ENCODE results near the gene CCNA2.

Gene CCNA2

DNA sequence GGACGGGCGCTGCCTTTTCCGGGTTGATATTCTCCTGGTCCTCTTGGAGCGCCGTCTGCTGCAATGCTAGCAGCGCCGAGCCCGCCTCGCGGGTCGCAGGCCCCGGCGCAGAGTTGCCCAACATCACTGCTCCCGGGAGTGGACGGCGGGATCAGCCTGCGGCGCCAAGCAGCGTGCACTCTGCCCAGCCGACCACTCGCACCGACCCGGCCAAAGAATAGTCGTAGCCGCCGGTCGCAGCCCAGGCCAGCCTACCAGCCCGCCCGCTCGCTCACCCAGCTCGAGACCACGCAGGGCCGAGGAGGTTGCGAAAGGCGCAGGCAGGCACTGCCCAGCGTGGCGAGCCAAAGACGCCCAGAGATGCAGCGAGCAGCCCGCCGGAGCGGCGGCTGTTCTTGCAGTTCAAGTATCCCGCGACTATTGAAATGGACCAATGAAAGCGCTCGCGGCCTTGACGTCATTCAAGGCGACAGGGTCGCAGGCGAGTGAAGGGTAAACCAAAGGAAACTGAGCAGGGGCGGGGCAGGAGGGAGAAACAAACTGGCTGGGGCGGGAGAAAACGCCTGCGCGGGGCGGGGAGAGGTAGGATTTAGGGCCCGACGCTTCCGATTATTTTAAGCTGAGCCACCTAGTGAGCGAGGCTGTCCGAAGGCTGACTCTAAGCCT lies at the start of gene CCNA2:
CCNA2 (minus strand) TSS at position 379 of the 666 bp plus-strand sequence; CDS start at position 124, 255 bp downstream.
- peak; percentile 93 for DNase-seq (ENCODE audit: low read depth)

DNA sequence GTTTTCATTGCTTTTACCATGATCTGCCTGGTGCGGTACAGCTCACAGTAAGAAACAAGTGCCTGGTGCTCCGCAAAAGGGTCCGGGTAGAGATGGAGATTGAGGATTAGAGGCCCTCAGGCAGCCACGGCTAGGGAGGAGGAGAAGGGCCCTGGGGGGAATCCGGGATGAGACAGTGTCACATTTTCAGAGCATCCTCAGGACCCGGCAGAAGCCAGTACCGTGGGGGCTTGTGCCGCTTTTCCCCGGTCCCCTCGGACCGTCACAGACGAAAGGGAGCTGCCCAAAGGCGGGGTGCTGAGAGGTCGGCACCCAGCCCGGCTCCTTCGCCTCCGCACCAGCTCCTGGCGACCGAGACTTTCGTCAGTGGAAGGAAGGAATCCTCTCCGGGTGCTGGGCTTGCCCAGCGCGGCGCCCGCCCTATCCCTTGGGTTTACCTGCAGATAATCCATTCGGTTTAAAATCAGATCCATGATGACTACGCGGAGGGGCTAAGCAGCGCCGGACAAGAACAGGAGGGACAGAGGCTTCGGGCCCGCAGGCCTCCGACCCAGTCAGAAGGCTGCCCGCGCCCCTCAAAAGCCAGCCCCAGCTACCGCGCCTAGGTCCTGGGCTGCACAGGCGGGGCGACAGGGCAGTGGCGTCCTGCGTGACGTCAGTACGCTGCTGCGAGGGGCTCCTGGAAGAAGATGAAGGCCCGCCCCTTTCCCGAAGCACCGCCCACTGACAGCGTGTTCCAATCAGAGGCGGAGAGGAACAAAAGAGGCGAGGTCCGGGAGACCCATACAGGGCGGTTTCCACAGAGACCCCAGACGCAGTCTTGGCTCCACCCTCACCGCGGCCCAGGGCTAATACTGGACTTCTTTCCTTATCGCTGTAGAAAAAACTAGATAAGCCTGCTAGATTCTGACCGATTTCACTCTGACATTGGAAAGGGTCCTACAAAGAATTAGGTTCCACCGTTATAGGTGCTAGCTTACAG lies 46.4 kb upstream of the CCNA2 start, which contains the start of gene BBS7:
BBS7 (minus strand) TSS at position 634 of the 982 bp plus-strand sequence; CDS start at position 473, 161 bp downstream.
- peak; percentile 97 for DNase-seq (ENCODE audit: low read depth)

DNA sequence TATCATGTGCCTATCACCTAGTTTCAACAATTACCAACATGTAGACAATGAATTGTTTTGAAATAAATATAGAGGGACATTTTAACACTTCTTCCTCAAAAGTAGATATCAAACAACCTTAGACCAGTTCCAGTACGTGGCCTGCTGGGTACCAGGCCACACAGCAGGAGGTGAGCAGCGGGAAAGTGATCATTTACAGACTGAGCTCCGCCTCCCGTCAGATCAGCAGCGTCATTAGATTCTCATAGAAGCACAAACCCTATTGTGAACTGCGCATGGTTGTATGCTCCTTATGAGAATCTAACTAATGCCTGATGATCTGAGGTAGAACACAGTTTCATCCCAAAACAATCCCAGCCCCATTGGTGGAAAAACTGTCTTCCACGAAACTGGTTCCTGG lies 40.1 kb upstream of the CCNA2 start:
- DNase-seq (ENCODE audit: low read depth): no peak

DNA sequence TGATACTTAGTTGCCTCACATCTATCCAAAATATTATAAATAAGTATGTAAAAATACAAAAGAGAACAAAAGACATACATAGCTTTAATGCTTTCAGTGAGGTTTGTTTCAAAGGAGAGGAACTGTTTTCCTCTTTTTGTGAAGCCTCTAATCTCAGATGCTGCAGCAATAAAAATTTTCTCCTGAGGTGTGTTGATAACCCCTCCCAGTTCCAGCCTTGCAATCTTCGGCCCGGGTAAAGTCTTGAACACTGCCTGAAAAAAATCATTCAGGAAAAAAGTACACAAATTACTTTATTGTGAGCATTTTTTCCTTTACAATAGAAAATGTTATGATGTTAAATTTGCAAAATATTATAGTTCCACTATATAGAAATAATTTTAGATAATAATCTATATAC lies 37.7 kb upstream of the CCNA2 start:
- DNase-seq (ENCODE audit: low read depth): no peak

DNA sequence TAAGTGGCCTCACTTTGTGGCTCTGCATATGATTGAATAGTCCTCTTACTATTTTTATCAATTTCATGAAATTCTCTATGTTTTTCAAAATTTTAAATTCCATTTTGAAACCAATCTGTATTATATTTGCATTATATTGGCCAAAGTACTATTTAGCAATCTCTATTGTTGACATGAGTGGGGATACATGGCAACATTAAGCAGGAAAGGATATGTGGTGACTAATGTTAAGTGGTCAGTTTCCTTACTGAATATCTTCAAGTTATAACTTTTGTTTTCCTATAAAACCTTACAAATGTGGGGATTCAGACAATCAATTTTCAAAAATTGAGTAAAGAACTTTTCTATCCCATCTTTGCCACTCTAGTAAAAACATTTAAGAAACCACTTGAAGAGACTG lies 36.4 kb upstream of the CCNA2 start:
- no peak for DNase-seq (ENCODE audit: low read depth)

DNA sequence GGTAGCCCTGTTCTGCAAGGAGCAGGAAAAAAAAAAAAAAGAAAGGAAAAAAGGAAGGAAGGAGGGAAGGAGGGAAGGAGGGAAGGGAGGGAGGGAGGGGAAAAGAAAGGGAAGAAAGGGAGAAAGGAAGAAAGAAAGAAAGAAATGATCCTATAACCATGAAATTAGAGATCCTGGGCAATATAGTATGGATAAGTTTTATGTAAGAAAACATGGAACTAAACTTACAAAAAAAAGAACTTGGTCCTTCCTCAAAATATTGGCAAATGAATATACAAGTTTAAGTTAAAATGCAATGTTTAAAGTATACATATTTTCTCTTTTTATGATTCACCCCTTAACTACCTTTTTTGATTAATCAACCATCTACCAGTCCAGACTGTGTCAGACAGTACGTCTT lies 27.7 kb upstream of the CCNA2 start:
- DNase-seq (ENCODE audit: low read depth): no peak

DNA sequence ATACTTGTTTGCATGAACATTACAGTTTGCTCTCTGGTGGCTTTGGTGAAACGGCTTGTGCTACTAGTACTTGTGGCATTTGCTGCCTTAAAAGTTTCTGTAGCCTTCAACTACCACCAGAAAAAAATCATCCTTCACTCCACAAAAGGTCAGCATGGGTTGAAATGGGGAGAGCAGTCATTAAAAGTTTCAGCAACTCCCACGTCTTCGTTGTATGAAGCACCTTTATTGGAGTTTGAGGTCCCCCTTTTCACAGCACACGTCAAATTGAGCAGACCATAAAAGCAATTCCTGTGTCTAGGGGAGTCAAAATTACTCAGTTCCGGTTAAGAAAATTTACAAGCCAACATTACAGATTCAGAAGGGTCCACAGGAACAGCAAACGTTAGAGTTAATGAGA lies 23.0 kb upstream of the CCNA2 start:
- no peak for DNase-seq (ENCODE audit: low read depth)

DNA sequence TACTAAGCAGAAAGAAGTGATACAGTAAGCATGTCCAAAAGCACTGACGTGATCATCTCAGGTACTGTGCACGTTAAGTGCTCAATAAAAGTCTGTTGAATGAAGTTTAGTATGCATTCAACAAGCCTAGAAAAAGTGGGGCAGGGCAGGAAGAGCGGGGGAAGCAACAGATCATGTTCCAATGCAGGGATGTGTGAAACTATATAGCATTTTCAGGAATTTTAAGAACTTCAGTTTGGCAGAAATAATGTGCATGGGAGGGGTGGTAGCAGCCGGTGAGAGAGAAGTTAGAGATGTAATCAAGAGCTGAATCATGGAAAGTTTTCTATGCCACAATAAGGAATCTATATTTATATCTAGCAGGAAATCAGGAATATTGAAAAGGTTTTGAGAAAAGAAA lies 19.2 kb upstream of the CCNA2 start:
- DNase-seq (ENCODE audit: low read depth): no peak

DNA sequence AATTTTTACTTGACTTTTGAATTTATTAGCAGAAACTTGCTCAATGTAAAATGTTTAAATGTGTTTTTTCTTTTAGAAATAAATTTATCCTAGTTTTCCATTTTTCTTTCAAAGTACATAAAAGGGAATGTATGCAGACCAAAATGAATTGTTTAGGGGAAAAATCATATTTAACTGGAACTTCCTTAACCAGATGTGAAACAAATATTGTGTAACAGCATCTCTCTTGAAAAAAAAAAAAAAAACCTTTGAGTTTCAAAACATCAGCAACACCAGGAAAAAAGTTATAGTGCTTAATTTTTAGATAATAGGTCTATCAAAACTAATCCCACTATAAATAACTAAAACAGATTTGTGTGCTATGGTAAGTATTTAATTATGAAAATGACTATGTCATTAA lies 14.5 kb upstream of the CCNA2 start:
- DNase-seq (ENCODE audit: low read depth): no peak

DNA sequence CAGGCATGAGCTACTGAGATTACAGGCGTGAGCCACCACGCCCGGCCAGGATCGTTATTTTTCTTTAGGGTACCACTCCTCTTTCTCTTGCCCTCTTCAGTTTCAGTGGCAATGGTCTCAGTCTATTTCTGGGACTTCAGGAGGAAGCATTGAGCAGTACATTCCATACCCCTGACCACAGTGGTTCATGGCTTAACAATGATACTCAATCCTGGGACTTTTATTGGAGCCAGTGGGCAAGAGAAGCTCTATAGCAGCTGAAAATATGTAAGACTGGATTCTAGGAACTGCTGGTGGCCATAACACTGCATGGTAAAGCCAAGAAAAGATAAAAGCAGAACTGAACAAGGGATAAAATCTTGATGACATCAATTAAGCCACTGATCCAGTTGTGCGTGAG lies 5.8 kb upstream of the CCNA2 start:
- no peak for DNase-seq (ENCODE audit: low read depth)

DNA sequence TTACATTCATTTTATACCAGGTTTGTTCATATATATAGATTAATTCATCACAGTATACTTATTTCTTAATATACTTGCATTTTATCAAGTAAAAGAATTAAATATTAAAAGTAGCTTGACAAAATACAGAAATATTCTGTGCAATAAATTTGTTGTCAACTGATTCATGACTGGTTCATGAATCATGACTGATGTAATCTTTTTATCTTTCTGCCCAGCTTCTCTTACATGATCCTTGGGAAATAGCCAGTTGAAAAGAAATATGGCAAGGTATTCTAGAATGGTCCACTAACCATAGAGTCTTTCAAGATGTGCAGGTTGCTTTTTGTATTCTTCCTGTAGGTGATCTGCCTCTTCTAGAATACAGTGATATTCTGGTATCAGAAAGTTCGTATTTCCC lies 4.2 kb upstream of the CCNA2 start:
- no peak for DNase-seq (ENCODE audit: low read depth)

DNA sequence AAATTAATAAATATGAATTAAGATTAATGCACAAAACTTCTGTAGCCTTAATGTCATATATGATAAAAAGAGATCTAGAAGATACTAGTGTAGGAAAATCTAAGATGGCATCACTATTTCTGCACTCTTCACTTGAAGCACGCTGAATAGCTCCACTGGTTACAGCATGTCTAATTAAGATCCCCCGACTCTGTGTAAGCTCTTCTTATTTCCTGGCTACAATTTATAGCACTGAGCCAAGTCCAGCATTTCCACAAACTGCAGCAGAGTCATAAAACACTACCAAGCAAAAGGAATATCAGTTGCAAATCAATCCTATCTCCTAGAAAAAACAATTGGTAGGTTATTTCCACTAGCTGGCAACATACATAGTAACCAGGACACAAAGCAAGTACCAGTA lies 1.3 kb upstream of the CCNA2 start:
- DNase-seq (ENCODE audit: low read depth): no peak

DNA sequence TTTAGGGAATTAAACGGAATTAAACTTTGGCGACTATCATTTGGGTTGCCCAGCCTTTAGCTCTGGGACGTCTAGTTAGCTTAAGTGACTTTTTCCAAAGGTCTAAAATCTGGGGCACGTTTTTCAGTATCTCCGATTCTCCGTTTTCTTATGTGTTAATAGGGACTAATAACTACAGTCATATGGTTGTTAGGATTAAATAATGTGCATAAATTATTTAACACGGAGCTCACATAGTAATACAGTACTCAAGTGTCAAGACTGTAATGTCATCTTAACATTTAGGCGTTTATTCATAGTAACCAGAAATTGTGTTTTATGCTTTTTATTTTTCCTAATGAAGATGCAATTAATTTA lies 466 bp upstream of the CCNA2 start:
- no peak for DNase-seq (ENCODE audit: low read depth)

DNA sequence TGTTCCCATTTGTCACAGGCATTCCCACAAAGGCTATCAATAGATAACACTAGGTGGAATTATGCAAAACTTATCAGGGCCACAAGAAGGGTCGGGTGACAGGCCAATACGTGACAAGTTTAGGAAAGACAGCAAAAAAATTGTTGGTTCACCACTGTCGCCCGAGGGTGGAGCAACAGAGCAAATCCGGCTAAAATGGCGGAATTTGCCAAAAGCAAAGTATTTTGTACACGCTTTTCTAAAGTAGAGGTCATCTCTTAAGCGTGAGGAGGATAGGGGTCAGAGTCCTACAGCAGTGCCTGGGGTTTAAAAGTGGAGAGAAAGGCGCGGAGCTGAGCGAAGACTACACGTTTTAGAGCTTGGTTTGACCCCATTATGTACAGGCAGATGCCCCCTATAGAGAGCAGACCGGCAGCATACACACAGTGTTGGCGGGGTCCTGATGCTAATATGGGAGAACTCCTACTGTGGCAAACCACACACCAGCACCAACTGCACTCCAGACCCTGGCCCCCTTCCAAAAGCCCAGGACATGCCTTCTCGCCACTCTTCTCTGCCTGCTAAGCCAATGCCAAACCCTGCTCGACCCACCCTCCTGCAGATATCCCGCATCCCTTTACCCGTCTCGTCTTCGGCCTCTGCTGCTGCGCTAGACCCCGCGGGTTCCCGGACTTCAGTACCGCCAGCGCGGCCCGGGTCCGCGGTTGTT lies 733 bp downstream of the CCNA2 start:
- no peak for DNase-seq (ENCODE audit: low read depth)

DNA sequence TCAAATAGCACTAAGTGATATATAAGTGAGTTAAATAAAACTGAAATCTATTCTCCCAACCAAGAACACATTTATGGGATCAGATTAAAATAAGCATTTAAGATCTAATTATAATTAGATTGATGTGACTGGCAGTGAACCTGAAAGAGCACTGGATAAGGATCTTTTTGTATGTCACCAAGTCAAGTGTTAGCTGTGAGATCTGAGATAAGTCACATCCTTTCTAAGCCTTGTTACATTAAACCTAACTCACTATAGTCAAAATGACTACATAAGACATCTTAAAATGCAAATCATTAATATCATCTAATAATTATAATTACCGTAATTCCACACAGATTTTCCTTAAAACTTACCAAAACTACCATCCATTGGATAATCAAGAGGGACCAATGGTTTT lies 1.6 kb downstream of the CCNA2 start:
- DNase-seq (ENCODE audit: low read depth): no peak

DNA sequence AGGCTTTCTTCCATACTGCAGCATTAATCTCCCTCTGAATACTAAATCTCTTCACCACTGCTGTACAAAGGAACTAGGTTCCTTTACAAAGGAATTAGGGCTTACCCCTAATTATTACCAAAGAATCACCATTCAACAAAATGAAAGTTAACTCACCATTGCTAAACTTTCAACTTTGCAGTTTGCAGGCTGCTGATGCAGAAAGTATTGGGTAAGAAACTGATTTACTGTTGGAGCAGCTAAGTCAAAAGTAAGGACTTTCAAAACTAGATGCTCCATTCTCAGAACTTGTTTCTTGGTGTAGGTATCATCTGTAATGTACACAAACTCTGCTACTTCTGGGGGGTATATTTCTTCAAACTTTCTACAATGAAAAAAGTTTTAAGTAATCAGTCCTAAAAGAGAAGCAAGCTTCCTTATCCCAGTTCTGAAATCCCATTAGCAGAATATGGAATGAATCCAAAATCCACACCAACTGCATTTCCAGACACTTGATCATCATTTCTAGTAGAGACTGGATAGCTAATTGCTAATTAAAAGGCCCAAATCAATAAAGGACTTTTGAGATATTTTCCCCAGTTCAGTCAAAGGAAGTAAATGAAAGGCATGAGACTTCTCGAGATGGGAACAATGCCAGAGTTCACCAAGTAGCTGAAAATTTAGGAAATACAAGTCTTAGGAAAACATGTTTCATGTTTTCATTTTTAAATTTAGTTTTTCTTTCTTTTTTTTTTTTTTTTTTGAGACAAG lies 4.3 kb downstream of the CCNA2 start:
- no peak for DNase-seq (ENCODE audit: low read depth)

DNA sequence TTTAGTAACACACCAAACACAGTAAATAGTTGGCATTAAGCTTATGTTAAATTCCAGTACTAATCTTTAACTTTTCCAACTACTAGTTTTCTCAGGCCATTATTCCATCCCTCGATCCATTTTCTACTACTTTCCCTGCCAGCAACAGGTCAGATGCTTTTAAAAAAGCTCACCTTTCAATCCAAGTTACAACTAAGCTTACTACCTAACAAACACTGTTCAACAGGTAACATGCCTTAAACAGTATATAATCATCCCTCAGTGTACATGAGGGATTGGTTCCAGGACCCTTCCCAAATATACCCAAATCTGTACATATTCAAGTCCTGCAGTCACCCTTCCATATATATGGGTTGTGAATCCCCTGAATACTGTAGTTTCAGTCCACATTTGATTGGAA lies 5.5 kb downstream of the CCNA2 start:
- DNase-seq (ENCODE audit: low read depth): no peak

DNA sequence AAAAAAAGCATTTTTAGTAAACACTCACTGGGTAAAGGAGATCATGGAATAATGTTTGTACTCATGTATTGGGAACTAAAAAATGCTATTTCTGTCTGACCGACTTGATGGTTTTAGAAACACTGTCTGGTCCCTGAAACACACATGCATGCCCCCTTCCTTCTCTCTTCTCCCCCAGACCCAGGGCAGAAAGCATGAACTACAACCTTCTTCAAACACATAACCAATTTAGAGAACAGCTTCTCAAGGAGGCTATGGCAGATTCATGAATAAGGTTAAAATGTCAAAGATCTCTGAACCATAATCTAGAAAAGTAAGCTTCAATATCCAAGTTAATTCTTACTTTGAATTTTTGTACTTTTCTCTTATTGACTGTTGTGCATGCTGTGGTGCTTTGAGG lies 6.0 kb downstream of the CCNA2 start:
- no peak for DNase-seq (ENCODE audit: low read depth)

DNA sequence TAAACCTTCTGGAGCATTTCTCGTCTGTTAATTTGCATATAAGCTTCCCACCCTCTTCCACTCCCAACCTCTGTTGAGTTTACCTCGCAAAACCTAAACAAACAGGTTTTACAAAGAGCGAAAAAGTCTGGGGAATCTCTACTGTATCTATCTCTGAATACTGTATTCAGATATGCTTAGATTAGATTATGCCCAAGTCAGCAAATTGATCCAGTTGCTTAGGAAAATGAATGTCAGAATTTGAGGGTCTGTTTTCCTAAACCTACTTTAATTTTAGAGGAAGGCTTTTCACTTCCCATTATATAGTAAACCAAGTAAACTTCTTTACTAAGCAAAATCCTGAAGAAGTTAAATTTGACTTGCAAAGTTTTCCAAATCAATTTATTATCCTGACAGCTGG lies 6.7 kb downstream of the CCNA2 start:
- DNase-seq (ENCODE audit: low read depth): no peak

DNA sequence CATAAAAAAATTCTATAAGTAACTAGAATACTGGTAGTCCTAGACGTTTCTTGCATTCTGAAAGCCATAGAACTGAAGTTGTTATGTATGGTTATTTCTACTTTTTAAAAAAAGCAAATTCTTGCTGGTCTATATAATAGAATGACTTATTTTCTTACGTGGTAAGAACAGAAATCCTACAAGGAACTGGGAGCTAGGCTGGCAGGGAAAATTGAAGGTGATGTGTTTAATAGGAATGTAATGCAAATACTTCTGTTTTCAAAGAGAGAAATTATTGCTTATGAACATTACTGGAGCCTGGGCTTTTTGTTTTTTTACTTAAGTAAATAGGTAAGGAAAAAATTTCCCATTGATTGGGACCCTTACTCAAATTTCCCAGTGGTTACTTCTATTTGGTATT lies 8.9 kb downstream of the CCNA2 start:
- DNase-seq (ENCODE audit: low read depth): no peak

DNA sequence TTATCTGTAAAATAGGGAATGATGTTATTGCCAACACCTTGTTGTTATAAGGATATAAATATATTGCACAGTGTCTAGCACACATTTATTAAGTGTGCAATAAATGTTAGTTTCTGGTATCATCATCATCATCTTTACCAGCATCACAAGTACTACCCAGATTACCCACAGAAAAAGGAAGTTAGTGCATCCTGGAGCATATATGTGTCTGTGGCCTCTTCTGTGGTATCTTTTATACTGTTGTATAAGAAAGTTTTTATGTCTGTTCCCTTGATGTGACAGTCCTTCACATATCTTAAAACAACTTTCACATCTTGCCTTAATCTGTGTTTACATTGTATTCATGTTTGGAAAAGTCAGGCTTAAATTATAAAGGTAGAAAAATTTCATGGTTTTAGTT lies 12.6 kb downstream of the CCNA2 start:
- DNase-seq (ENCODE audit: low read depth): no peak

DNA sequence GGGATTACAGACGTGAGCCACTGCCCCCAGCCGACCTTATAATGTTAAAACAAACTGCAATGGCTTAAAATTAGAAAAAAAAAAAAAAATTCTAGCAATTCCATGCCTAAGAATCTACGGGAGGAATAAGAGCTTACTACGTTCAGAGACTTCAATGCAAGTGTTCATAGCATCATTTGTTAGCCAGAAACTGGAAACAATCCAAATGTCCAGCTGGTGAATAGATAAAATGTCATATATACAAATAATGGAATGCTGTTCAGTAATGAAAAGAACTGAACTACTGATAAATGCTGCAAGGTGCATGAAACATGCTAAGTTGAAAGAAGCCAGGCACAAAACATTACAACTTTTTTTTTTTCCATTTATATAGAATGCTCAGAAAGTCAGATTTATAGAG lies 17.3 kb downstream of the CCNA2 start:
- DNase-seq (ENCODE audit: low read depth): no peak

All from activated T-cell treated with anti-CD3 and anti-CD28 coated beads for 1 hour (primary cell).